Epidermal melanocyte (primary cell): Measurements from ENCODE around the gene UQCC2.

Experiments used
- DNase-seq: peaks from one replicate; pipeline ENCODE4 v3.0.0; 2011; ENCODE audit warnings: low spot score; ENCODE audit not compliant: insufficient read length

UQCC2 gene

DNA sequence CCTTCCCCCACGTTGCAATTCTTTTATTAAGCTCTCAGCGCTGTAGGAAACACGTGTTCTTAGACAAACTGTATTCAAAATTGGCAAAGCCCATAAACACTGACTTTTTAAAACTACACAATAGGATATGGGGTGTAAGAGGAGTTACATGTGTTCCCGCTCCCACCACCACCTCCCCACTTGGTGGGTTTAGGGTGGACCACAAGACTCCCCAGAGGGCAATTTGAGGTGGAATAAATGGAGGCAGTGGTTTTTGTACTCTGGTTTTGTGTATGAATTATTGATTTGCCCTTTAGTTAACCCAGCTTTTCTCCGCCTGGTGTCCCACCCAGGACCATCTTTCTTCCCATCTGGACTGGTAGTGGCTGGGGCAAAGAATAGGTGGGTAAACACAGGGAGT lies 3.7 kb downstream of the UQCC2 start:
- no peak for DNase-seq

DNA sequence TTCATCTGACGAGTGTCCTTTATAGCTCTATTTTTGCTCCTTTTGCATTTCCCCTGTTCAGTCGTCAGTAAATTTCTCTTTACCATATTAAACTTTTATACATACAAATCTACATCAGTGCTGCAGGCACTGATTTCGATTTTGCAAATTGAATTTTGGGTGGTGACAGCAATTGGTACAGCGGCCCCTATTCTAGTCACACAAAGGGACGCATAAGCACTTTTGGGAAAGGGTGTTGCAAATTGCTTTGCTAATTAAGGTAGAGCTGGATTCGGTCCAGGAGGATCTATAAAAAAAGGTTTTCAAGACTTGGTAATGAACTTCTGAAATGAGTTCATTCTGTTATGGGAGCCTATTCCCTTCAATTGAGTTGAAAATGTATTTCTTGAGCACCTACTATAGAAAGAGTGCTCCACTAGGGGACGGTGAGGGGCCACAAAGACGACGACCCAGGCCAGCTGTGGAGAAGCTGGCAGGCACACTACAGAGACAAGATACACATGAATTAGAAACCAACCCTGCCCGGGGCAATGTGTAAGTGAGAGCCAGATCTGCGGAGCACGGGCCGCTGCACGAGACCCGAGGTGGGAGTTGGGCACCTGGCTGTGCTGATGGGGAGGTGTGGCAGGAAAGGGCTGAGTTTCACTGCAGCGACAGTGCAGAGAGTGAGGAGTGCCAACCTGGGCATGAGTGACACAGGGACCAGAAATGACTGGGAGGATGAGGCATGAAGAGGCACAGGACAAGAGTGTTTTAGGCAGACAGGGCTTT lies 5.4 kb downstream of the UQCC2 start:
- DNase-seq = no peak

DNA sequence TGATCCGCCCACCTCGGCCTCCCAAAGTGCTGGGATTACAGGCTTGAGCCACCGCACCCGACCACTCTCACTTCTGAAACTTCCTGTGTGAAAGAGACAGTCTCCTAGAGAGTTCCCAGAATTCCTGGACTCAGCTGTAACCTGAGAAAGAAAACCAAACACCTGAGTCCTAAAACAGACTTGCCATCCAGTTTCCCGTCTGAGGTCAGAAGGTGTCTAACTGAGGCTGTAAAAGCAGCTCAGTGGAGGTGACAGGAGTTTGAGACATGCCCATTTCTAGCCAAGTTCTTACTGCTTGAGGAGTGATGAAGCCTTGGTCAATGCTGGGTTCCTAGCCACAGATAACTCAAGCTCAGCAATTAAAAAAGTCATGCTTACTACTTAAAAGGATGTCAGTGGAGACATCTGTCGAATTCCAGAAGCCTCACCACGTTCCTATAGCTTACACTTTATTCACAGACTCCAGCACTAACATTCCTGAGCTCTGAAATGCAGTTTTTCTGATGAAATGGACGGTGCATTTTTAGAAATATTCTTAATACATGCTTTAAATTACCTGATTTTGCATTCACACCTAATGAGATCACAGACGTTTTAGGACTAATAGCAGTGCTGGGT lies 6.1 kb downstream of the UQCC2 start:
- no peak for DNase-seq

DNA sequence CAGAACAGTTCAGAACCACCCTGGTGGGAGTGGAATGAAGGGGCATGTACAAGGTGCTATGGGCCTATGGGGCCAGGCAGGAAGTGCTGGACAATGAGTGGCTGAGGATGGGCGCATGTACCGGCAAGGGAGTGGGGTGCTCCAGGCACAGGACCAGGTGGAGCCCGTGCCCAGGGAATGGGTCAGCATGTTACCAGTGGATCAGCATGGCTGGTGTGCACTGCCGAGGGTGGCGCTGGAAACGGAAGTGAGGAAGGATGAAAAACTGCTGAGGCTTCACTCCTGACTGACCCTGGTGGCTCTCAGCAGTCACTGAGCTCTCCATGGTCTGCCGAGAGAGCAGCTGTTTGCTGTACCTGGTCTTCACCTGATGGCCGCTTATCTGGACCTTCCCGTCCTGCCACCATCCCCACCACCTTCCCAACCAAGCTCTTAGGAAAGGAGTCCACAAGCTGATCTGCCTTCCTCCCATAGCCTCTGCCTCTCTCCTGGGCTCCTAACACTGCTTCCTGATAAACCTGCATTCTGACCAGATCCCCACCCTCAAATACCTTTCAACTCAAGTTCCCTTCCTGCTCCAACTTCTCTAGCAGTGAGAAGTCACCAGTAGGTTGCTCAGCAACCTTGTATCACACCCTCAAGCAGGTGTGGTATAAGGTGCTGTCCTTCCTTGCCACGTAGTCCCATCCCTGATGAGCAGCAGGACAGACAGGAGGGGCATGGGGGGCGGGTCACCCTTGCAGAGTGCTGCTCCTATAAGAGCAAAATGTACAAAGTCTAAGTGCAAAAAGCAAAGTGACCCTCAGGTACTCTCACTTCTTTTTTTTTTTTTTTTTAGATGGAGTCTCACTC lies 7.1 kb downstream of the UQCC2 start:
- DNase-seq = no peak

DNA sequence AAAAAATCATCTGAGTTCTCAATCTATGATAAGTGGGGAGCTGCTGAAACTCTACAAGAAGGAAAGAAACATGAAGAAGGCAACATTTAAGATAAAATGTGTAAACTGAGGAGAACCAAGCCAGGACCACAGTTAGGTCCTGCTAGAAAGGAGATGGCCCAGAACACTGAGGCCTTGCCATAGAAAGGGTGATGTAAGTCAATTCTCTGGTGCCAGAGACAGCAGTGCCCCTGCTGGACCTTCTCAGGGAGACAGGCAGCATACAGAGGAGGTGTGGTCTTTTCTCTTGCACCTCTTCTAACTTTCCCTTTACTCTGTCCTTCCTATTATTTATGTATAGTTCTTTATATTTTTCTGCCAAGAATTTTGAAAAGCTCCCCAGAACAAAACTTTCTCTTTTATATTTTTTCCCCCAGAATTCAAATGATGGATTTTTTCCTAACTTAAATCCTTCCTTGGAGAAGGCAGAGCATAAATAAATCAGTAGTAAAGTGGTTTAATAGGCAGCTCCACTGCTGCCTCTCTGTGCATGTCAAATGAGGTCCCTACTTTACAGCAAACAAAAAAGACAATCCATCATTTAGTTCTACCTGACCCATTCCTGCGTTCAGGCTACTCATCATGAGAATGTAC lies 9.0 kb downstream of the UQCC2 start:
- peak; percentile 58 for DNase-seq

DNA sequence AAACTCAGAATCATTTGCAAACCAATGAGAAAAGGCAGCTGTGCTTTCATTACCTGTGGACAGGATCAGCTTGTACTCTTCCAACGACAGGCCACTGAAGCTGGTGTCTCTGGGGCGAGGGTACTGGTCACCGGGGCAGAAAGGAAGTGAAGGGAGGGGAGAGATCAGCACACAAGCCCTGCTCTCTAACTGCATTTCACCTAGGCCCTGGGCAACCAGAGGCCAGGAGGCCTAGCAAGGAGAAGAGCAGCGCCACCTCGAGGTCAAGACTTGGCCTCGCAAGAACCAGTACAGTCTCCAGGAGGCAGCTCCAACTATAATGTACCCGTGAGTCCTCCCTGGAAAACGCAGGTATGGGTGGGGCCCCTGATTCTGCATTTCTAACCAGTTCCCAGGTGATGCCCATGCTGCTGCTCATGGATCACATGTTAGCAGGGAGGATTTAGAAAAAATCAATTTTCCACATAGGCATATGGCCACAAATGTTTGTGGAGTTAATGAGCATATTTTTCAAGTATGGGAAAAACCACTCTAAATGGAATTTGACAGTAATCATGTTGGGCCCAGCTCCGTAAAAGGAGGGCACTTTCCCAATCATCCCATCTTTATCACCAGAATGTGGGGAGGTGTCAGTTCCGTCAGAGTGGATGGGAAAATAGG lies 11.0 kb downstream of the UQCC2 start:
- peak; percentile 49 for DNase-seq

DNA sequence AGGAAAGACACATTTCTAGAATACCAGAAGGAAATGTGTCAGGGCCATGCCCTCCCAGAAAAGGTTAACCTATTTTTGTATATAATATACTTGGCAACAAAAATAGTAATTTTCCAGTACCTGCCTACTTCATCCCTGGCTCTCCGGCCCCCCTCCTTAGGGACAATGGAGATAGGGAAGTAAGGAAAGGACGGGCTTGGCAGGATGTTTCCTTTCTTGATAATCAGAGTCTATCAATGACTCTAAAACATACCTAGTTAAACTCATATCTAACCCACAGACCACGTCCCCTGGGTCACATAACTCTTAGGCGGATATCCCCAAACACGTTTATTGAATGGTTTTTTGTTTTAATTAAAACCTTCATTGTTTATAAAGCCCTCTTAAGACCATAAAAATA lies 11.8 kb downstream of the UQCC2 start:
- DNase-seq = no peak

DNA sequence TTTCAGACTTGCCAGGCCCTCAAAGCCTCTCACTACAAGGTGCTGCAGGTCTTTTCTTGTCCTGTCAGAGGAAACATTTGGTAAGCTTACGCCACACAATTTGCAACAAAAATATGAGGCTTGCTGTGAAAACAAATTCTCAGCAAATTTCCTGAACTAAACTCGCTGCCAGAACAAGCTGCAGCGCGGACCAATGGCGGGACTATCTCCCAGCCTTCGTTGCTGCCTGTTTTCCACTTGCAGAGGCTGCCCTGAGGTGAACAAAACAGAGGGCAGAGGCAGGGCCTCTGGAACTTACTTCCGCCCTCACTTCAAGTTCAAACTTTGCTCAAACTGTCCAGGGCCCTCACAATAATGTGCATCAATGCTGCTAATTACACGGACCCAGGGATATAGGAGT lies 12.4 kb downstream of the UQCC2 start:
- DNase-seq = no peak

DNA sequence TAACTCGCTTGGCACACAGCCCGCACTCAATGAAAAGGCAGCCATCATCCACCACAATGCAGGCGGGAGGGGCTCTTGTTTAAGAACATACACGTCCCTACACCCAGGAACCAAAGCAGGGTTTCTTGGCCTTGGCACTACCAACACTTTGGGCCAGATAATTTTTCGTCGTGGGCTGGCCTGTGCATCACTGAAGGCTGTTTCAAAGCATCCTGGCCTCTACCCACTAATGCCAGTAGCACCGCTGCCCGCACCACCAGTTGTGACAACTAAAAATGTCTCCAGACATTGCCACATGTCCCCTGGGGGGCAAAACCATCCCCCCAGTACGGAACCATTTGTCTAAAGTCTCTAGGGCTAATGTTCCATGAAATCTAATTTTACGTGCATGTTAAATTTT lies 13.0 kb downstream of the UQCC2 start:
- DNase-seq = no peak

DNA sequence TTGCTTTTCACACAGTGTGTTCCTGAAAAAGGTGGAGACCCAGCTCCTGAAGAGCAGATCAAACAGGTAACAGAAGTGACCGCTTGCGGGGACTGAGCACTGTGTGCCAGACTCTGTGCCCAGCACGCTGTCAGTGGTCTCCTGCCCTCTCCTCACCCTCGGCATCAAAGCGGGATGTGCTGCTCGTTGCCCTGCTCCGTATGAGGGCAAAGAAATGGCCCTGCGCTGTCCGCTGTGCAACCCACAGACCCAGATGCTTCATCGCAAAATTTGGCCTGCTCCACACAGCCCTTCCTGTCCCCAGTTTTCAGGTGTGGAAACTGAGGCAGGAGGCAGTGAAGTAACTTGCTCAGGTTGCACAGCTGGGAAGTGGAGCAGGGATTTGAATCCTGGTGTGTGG lies 13.7 kb downstream of the UQCC2 start:
- DNase-seq = no peak

DNA sequence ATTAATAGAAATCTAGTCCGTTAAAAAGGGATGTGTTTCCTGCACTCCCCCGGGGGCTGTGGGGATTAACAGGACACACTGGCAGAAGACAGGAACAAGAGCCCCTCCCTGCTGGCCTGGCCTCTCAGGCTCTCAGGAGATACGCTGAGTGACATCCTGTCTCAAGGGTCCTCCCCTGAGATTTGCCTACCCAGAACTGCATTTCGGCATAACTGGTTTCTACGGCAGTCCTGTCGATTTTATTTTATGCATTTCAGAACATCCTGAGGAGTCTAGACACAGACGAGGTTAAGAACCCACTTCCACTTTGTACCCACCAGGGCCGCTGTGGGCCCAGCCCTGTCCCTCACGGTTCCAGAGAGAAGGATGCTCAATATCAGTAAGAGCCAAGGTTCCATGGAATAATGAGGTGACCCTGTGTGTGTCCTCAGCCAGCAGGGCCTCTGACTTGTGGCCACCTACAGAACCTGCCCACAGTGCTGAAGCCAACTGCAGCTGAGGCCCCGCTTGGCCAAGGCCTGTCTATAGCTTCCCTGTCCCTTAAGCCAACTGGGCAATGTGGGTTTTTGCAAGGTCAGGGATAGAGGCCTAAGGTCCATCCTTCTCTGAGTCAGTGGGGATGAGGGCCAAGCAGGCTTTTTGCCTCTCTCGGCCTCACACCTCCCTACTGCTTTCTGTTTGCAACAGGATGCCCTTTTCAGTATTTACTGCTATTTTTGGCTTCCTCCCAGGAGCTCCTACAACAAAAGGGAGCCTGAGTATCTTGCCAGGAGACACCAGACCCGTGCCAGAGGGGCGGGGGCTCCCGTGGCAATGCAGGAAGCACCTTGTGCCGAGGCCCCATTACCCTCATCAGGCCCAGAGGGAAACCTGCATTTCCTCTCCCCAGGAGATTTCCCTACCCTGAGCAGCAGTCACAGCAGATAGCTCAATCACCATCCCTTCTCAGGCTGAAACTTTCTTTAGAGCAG lies 14.7 kb downstream of the UQCC2 start:
- peak; percentile 32 for DNase-seq

DNA sequence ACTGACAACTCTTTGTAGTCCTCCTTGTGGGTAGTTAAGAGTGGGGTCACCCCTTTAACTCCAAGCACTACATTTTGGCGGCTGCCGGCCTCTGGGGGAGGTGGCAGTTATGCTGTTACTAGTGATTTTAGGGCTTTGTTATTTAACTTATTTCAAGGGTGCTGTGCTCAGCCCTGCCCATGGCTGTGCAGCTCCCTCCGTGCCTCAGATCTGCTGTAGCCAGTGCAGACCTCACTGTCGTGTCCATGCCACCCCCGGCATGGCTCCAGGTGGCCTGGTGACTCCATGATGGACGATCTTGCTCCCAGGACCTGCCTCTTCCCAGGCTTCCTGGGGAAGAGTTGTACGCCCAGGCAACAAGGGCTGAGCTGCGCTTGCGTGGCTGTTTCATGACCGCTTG lies 15.4 kb downstream of the UQCC2 start:
- DNase-seq = no peak

DNA sequence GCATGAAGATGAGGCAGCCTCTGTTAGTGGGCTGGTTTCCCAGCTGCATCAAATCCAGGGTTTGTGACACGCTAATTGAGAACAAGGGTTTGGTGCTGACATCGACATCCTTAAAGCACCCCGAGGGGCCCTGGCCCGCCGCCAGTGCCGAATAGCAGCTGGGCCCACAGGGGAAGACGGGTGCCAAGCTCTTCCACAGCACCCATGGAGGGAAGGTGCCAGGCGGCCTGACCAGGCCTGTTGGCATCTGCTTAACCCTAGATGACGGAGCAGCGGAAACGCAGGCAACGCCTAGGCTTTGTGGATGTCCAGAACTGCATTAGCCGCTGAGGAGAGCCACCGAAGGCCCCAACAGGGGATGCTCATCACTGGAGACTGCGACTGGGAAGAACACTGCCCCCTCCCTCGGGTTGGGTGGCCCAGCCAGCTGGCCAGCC lies 16.0 kb downstream of the UQCC2 start:
- no peak for DNase-seq

DNA sequence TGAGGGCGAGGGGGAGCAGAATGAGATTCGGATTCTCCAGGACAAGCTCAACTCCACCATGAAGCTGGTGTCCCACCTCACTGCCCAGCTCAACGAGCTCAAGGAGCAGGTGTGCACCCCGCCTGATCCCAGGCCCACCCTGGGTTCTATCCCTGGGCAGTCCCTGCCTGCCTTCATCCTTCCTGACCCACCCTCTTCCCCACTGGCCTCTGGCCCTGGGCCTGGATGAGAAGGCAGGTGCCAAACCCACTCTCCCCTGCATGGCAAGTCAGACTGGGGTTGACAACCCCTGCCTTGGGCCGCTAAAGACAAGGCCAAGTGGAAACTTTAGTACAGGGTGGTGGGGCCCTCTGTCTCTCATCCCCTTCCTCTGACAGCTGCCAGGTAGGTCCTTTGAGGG lies 16.5 kb downstream of the UQCC2 start:
- no peak for DNase-seq

DNA sequence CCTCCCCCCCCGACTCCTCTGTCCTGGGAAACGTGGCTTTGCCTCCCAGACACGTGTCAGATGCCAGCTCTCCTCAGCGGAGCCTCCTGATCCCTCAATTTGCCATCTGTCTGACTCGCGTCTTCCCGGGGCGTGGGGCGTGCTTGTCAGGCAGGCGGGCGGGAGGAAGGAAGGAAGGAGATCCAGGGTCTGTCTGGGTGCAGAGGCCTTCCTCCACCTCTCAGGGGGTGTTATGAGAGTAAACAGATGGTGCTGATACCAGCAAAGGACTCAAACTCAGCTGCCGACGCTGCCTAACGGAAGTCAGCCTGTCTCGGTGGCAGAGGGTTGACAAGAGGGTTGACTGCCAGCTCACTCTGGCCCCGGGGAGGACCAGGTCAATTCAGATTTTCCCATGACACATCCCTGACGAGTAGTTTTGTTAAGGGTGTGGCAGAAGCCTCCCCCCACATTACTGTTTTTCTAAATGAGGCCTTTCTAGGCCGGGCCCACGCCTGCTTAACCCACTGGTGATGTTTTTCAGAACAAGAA lies 17.0 kb downstream of the UQCC2 start:
- no peak for DNase-seq

DNA sequence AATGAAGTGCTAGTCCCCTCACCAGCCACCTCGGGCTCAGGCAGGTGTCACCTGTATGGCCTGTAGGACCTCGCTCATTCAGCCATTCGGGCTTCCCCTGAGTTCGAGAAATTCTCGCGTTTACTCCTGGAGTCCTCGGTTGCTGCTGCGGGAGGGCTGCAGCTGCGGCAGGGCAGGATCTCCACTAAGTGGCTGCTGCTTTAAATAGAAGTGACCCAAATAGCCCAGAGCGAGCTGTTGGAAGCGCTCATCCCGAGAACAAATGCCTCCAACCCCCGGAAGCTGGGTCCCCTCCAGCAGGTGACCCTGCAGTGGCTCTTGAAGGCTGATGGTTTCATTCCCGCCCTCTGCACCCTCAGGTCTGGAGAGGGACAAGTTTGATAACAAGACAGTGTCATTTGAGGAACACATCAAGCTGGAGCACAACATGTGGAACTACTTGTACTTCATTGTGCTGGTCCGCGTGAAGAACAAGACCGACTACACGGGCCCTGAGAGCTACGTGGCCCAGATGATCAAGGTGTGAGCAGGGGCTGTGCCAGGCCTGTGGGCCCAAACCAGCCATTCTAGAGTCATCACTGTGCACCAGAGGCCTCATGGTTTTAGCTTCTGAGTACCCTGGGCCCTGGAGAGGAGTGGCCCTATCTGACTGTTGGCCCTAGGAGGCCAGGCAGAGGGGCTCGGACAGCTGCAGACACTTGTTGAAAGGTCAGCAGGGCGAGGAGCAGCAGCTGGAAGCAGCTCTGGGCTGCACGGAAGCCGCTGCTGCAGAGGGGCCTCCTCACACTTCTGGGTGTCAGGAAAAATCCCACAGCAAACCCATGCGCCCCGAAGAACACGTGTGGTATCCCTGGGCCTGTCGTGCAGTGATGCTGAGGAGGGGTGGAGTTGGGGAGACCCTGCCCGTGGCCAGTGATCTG lies 18.1 kb downstream of the UQCC2 start:
- no peak for DNase-seq

DNA sequence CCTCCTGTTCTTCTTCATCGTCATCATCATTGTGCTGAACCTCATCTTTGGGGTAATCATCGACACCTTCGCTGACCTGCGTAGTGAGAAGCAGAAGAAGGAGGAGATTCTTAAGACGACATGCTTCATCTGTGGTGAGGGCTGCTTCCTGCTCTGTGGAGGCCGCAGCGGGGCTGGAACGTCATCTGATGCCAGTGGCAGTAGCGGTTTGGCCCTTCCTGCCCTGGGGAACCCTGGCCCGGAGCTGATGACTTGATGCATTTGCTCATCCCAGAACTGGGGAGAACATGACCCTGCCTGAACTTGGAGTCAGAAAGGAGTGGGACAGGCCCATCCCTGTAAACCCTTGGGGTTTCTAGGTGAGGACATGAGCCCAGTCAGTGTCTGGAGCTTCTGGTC lies 18.7 kb downstream of the UQCC2 start:
- DNase-seq = no peak

DNA sequence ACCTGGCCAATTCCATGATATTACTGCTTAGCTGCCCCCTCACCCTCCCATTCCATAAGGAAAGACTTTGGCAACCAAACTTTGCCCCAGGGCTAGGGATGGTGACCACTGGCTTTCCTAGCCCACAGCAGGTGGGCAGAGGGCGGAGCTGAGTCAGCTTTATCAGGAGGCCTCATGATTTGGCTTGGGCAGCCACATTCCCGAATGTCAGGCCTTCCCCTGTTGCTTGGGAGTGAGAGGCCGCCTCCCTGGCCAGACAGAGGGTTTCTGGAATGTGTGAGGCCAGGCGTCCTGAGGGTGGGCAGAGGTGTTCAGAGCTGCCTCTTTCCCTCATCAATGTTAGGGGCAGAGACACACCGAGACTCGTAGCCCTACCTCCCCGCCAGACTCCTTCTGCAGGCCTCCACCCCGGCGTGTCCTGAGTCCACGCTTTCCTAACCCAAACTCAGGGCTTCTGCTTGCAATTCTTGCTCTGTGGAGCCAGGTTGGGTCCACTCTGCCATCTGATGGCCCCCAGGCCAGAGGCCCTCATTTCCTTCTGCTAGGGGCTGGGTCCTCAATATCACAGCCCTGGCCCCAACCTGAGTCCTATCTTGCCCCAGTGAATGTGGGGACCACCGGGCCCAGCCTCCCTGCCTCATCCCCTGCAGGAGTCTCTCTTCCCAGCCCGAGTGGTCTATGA lies 19.3 kb downstream of the UQCC2 start:
- DNase-seq = no peak
